ENCODE measurements around the gene CAMTA1. TPM values are rescaled to one million over a fixed set of nuclear protein-coding genes. Genes with fewer than 3 reads are reported as not detected.

Gene CAMTA1
- total RNA-seq, 3 donors from 2014 or later, result 73.4 to 114 (median 82.6) TPM

- H3K4me3 ChIP-seq, result no peak overlapping the region
- no peak for DNase-seq
- intact Hi-C loops (cut with DNase I, micrococcal nuclease), result no loop called here
- no peak for TF ChIP-seq CTCF (IDR thresholded peaks at IDR 0.05)
- H3K36me3 ChIP-seq (ENCODE audit: low read depth), result no peaks in the 10 kb centered on the region
- H3K9me3 ChIP-seq, result no peaks in the 10 kb centered on the region
- ATAC-seq, result no peak
- no peaks in the 10 kb centered on the region for H3K4me1 ChIP-seq (ENCODE audit: low read depth)
Observed at GRCh38 chr1:6937048-6937447, 151.8 kb downstream of the CAMTA1 start.

- Histone ChIP-seq H3K4me3 (no peak overlapping the region), H3K9me3 (no peaks in the 10 kb centered on the region), H3K4me1 (ENCODE audit: low read depth) (no peaks in the 10 kb centered on the region), H3K36me3 (ENCODE audit: low read depth) (no peaks in the 10 kb centered on the region)
- intact Hi-C loops (cut with DNase I, micrococcal nuclease), result no loop called here
- DNase-seq (no peak), ATAC-seq (no peak)
- TF ChIP-seq CTCF (IDR thresholded peaks at IDR 0.05), result no peak
Observed at GRCh38 chr1:6939363-6939762, 154.1 kb downstream of the CAMTA1 start.

- intact Hi-C loops (cut with DNase I, micrococcal nuclease), result no loop called here
- H3K4me1 ChIP-seq (ENCODE audit: low read depth), result no peaks in the 10 kb centered on the region
- no peak for DNase-seq
- no peaks in the 10 kb centered on the region for H3K36me3 ChIP-seq (ENCODE audit: low read depth)
- H3K4me3 ChIP-seq, result no peak overlapping the region
- TF ChIP-seq CTCF (IDR thresholded peaks at IDR 0.05), result no peak
- no peaks in the 10 kb centered on the region for H3K9me3 ChIP-seq
- no peak for ATAC-seq
Observed at GRCh38 chr1:6941786-6942185, 156.5 kb downstream of the CAMTA1 start.

- Histone ChIP-seq H3K9me3 (no peaks in the 10 kb centered on the region), H3K4me3 (no peak overlapping the region), H3K4me1 (ENCODE audit: low read depth) (no peaks in the 10 kb centered on the region), H3K36me3 (ENCODE audit: low read depth) (no peaks in the 10 kb centered on the region)
- no peak for TF ChIP-seq CTCF (IDR thresholded peaks at IDR 0.05)
- intact Hi-C loops (cut with DNase I, micrococcal nuclease), result no loop called here
- no peak for DNase-seq
- no peak for ATAC-seq
Observed at GRCh38 chr1:6942990-6943389, 157.7 kb downstream of the CAMTA1 start.

- DNase-seq, result no peak
Observed at GRCh38 chr1:6944434-6944833, 159.2 kb downstream of the CAMTA1 start.

More at GRCh38 chr1:6944434-6944833, 159.2 kb downstream of the CAMTA1 start:
- TF ChIP-seq CTCF (IDR thresholded peaks at IDR 0.05), result no peak
- H3K4me3 ChIP-seq, result no peak overlapping the region
- intact Hi-C loops (cut with DNase I, micrococcal nuclease), result no loop called here
- H3K9me3 ChIP-seq, result no peaks in the 10 kb centered on the region
- no peaks in the 10 kb centered on the region for H3K4me1 ChIP-seq (ENCODE audit: low read depth)
- no peaks in the 10 kb centered on the region for H3K36me3 ChIP-seq (ENCODE audit: low read depth)
- ATAC-seq, result no peak

All from mucosa of descending colon (tissue), 3 donors.